Measurements from ENCODE around the gene ARMH3. TPM values are rescaled to one million over a fixed set of nuclear protein-coding genes. Genes with fewer than 3 reads are reported as not detected.
"Not testable (repeated sequence)": the region's sequence is repeated elsewhere in the genome, so short reads cannot be mapped to it uniquely, and the experiment has no call there.

Gene ARMH3
- total RNA-seq, 1 donor from 2014 or later, result 23.2 TPM

DNA sequence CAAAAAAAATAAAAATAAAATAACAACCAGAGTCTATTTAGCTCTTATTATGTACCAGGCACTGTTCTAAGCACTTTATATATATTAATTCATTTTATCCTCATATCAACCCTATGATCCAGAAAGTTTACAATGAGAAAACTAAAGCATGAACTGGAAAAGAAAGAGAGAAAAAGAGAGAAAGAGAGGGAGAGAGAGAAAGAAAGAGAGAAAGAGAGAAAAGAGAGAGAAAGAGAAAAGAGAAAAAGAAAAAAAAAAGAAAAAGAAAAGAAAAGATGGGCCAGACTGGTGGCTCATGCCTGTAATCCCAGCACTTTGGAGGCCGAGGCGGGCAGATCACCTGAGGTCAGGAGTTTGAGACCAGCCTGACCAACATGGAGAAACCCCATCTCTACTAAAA lies 9.9 kb downstream of the ARMH3 start:
- FAIRE-seq (no peak), DNase-seq (ENCODE audit: low spot score in 2 of 2) (no peak)

- DNase-seq (ENCODE audit: low spot score in 2 of 2), result no peak
- FAIRE-seq, result no peak
Measured at GRCh38 chr10:102045292-102045691, 10.7 kb downstream of the ARMH3 start.

DNA sequence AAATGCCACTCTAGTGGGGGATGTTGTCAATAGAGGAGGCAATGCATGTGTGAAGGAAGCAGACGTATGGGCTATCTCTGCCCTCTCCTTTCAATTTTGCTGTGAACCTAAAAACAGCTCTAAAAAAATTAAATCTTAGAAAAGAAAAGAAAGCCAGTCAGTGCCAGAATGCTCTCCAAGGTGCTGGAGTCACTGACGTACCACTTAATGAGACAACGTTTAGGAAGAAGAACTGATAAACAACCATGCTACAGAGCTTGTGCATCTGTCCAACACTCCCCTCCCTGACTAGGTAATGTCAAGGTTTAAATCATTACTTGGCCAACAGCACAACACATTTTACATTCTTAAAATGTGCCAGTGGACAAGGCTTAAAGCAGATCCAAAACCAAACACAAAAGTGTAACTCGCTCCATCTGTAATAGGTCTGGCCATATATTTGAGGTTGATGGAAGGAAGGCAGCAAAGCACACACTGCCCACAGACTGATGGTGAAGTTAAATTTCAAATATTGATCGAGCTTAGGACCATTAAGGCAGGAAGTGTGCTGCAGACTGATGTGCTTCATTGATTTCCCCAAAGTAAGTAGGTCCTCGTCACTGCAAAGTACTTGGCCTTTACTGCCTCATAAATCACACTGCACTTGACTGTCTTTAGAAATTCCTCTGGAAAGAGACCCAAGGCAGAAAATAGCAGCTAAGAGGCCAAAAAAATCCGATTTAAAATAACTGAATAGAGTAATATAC lies 15.5 kb downstream of the ARMH3 start:
- FAIRE-seq (no peak), DNase-seq (ENCODE audit: low spot score in 2 of 2) (no peak)

DNA sequence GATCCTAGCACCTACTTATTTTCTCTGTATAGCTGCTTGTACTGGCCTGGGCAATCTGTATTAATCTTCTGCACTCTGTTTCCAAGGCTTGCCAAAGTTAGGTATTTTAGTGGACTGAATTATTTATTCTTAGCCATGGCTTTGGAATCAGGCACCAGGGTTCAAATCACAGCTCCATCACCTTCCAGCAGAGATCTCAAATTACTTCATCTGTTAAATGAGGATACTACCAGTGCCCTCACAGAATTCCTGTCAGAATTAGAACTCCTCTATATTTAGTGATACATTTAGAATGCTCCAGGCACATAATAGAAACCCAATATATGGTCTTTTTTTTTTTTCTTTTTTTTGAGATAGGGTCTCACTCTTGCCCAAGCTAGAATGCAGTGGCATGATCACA lies 17.6 kb downstream of the ARMH3 start:
- DNase-seq (ENCODE audit: low spot score in 2 of 2) (no peak), FAIRE-seq (no peak)

DNA sequence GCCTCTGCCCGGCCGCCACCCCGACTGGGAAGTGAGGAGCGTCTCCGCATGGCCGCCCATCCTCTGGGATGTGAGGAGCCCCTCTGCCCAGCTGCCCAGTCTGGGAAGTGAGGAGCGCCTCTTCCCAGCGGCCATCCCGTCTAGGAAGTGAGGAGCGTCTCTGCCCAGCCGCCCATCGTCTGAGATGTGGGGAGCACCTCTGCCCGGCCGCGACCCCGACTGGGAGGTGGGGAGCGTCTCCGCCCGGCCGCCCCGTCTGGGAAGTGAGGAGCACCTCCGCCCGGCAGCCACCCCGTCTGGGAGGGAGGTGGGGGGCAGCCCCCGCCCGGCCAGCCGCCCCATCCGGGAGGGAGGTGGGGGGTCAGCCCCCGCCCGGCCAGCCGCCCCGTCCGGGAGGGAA lies 20.2 kb downstream of the ARMH3 start:
- DNase-seq (ENCODE audit: low spot score in 2 of 2); FAIRE-seq: not testable (repeated sequence)

DNA sequence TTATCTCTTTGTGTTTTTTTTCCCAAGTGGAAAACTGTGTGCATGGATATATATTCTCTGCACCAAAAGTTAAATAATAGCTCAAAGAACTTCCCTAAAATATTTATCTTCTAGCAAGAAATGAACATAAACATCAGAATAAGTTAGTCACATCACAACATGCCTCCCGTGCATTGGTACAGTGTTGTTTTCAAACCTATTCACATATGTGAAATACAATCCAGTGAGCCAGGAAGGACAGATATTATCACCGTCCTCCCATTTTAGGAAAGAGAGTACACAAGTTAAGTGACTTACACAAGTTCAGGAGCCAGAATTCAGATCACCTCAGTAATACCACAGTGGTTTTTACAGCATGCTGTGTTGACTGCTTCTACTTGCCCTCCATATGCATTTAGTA lies 22.2 kb downstream of the ARMH3 start:
- FAIRE-seq (no peak), DNase-seq (ENCODE audit: low spot score in 2 of 2) (no peak)

DNA sequence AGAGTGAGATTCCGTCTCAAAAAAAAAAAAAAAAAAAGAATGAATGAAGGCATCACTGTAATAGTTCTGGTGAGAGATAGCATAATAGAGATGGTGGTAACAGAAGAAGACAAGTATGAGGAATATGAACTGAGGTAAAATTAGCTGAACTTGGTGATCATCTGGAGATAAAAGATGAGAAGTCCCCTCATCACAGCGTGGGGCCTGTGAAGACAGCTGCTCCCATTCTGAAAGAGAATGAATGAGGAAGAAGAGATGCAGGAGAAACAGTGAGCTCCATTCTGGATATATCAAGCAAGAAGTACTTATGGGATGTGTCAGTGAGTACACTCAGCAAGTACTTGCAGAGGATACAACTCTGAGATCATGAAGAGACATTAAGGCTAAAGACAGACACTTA lies 28.7 kb downstream of the ARMH3 start:
- FAIRE-seq (no peak), DNase-seq (ENCODE audit: low spot score in 2 of 2) (no peak)

- FAIRE-seq, result no peak
- no peak for DNase-seq (ENCODE audit: low spot score in 2 of 2)
Measured at GRCh38 chr10:102024799-102025198, 31.2 kb downstream of the ARMH3 start.

DNA sequence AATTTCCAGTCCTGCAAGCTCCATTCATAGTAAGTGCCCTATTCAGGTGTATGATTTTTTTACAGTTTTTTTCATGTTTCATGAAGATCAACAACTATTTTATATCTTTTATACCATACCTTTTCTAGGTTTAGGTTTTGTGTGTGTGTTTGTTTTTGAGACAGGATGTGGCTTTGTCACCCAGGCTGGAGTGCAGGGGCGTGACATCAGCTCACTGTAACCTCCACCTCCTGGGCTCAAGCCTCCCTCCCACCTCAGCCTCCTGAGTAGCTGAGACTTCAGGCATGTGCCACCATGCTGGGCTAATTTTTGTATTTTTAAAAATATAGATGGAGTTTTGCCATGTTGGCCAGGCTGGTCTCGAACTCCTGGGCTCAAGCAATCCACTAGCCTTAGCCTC lies 35.0 kb downstream of the ARMH3 start:
- no peak for FAIRE-seq
- DNase-seq (ENCODE audit: low spot score in 2 of 2), result no peak

DNA sequence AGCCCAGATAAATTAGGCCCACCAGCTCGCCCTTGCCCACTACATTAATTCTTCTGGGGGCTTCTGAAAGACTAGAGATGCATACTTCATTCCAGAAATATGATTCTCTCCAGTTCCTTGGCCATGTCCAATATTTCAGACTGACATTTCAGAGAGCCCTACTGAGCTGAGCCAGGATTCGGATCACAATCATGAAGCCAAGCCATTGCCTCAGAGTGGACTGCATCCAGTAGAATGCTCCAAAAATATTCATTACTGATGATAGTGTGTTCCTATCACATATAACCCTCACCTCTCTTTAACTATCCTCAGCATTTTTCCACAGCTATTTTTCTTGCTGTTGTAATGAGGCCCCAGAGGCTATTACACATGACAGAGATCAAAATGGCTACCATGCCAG lies 38.7 kb downstream of the ARMH3 start:
- FAIRE-seq, result no peak
- no peak for DNase-seq (ENCODE audit: low spot score in 2 of 2)

DNA sequence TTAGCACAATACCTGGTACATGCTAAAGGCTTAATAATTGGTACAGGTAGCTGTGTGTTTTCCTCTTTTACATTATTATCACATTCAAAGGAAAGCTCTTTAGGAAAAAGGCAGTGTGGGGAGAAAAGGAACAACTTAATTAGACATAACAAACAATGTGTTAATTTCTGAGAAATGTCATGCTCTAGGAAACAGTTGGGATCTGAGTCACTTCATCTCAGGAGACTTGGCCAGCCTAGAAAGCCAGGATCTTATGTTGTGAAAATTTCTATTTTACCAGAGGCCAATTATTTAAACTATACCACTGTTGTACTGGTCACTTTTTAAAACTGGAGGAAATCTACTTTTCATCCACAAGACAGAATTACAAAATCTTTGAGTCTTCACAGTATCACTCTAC lies 39.6 kb downstream of the ARMH3 start:
- no peak for FAIRE-seq
- DNase-seq (ENCODE audit: low spot score in 2 of 2), result no peak

DNA sequence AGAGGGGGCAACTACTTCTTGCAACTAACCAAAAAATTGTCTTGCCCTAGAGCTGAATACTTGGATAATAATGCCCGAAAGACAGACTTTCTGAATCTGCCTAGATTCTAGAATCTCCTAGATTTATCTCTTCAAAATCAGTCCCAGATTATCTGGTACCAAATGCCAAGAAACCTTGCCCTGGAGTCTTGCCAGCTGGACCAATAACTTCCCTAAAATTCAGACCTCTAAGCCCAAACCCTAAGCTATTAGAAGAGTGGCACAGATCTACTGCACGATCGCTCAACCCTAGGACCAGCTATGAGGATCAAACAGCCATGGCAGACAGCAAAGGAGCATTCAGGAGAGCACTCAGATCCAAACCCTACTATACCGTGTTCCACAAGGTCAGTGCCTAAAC lies 45.0 kb downstream of the ARMH3 start:
- DNase-seq (ENCODE audit: low spot score in 2 of 2) (no peak), FAIRE-seq (no peak)

- peak; percentile 44 to 70 for DNase-seq (ENCODE audit: low spot score in 2 of 2)
Measured at GRCh38 chr10:102009801-102010425, 46.1 kb downstream of the ARMH3 start.

DNA sequence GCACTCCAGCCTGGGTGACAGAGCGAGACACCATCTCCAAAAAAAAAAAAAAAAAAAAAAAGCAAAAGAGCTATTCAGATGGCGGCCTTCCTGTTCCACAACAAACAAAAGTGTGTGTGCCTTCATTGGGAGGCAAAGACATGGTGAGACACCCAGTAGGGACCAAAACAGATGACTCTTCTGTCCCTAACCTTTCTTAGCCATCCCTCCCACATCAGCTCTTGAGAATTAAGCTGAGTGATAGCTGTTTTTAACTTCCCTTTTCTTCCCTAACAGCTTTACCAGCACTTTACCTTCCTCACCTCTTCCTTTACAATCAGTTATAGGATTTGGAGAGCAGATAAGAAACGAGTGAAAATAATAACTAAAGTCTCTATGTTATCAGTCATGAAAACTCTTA lies 48.2 kb downstream of the ARMH3 start:
- no peak for DNase-seq (ENCODE audit: low spot score in 2 of 2)
- FAIRE-seq, result no peak

More at GRCh38 chr10:102009801-102010425, 46.1 kb downstream of the ARMH3 start:
- peak; percentile 48 for FAIRE-seq

GRCh38 chr10:102007031-102007430 lies 48.9 kb downstream of the ARMH3 start:
- not testable (repeated sequence) for DNase-seq (ENCODE audit: low spot score in 2 of 2); FAIRE-seq

GRCh38 chr10:102004376-102004775 lies 51.6 kb downstream of the ARMH3 start:
- FAIRE-seq, result no peak
- no peak for DNase-seq (ENCODE audit: low spot score in 2 of 2)

DNA sequence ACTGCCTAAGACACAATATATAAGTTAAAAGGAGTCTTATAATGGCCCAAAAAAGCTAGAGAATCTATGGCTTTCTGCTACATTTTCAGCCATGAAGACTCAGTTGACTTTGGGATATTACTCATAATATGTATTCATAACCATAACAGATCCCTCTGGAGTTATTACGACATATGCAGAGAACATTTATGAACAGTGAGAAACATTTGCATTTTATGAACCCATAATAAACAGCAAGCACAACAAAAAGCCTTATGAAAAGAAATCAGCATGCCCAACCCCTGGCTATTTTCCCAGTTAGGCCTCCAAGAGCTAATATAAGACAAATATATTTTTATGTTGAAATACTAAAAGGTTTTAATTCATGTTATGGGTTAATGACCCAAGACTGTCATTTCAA lies 52.4 kb downstream of the ARMH3 start:
- FAIRE-seq (no peak), DNase-seq (ENCODE audit: low spot score in 2 of 2) (no peak)

DNA sequence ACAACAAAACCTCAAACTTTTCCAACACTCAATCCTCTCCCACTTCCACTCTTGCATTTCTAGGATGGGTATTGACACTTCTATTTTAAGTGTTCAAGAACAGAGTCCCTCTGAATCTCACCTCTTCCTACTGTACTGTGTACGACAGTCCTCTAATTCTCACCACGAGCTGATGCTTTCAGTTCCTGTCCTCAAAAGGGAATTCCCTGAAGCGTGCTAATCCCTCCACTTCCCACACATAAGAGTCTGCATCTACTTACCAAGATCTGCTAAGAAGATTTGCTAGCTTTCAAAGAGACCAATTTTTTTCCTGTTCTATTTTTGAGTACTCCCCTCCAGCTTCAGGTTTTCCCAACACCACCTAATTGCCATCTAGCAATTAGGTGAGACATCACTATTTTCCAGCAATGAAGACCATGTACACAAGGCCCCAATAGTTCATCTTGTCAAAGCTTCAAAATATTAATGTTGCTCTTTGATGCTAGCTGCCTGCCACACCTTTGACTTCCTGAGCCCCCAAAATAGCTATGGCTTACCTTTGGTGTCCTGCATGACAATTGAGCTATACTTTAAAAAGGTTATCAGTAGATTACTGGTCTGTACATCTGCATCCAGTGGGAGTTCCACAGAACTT lies 54.4 kb downstream of the ARMH3 start:
- DNase-seq (ENCODE audit: low spot score in 2 of 2) (no peak), FAIRE-seq (no peak)

- DNase-seq (ENCODE audit: low spot score in 2 of 2), result no peak
- no peak for FAIRE-seq
Measured at GRCh38 chr10:101997803-101998202, 58.2 kb downstream of the ARMH3 start.

GRCh38 chr10:101995451-101996063 lies 60.4 kb downstream of the ARMH3 start:
- no peak for DNase-seq (ENCODE audit: low spot score in 2 of 2)
- FAIRE-seq, result no peak

- DNase-seq (ENCODE audit: low spot score in 2 of 2) (no peak), FAIRE-seq (no peak)
Measured at GRCh38 chr10:101993651-101994200, 62.2 kb downstream of the ARMH3 start.

All from frontal cortex (tissue), 4 donors.